ENCODE measurements around the gene ANO1.

ANO1 gene

DNA sequence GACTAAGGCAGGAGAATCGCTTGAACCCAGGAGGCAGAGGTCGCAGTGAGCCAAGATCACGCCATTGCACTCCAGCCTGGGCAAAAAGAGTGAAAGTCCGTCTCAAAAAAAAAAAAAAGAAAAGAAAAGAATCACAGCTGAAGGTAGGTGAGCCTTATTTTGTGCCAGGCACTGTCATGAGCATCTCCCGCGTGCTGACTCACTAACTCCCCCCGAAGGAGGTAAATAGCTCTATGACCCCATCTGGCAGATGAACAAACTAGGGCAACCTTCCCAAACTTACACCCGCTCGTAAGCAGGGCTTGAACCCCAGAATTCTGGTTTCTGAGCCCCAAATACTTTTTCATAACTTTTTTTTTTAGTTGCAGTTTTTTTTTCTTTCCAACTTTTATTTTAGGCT lies 60.3 kb downstream of the ANO1 start:
- no peak for DNase-seq (ENCODE audit: low read depth)

DNA sequence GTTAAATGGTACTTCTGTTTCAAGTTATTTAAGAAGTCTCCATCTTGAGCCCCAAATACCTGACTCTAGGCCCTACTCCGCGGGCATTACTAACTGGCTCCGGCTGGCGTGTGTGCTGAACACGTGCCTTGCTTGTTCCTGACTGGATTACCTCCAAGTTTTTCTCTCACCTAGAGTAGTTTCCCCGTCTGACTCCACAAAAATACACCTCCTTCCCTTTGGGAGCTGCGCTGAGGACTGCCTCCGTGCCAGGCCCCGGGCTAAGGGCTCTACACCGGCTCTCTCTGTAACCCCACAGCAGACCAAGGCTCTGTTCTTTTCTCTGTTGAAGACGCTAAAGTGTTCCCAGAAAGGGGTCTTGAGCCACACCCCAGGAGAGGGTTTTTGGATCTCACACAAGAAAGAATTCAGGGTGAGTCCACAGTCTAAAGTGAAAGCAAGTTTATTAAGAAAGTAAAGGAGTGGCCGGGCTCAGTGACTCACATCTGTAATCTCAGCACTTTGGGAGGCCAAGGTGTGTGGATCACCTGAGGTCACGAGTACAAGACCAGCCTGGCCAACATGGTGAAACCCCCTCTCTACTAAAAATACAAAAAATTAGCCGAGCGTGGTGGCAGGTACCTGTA lies 61.8 kb downstream of the ANO1 start:
- DNase-seq (ENCODE audit: low read depth), result no peak

DNA sequence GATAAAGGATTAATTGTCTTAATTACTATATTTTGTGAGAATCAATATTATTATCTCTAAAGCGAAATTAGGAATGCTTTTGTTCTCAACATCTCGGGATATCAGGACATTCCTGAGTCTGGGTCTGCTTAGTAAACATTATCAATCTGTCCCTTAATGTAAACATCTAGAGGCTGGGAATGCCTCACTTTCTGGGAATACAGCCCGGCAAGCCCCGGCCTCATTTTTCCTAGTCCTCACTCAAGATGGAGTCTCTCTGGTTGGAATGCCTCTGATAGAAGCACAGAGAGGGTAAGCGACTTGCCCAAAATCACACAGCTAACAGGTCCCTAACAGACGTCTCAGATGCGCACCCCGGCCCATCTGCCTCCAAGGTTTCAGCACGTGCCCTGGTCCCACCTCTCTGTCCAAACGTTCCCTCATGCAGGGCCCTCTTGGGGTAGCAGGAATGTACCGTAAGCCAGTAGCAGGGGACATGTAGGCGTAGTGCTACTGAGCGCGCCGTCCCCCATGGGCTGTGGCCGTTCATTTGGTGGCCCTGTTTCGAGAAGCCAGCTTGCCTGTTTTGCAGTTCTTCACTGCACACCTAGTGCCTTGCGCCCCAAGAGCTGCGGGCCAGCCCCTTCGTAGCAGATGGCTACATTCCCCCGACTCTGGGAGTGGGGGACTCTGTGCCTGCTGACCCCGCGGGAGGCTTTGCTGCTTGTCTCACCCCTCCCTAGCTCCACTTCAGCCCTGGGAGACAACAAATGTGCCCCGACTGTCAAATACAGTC lies 62.8 kb downstream of the ANO1 start:
- no peak for DNase-seq (ENCODE audit: low read depth)

DNA sequence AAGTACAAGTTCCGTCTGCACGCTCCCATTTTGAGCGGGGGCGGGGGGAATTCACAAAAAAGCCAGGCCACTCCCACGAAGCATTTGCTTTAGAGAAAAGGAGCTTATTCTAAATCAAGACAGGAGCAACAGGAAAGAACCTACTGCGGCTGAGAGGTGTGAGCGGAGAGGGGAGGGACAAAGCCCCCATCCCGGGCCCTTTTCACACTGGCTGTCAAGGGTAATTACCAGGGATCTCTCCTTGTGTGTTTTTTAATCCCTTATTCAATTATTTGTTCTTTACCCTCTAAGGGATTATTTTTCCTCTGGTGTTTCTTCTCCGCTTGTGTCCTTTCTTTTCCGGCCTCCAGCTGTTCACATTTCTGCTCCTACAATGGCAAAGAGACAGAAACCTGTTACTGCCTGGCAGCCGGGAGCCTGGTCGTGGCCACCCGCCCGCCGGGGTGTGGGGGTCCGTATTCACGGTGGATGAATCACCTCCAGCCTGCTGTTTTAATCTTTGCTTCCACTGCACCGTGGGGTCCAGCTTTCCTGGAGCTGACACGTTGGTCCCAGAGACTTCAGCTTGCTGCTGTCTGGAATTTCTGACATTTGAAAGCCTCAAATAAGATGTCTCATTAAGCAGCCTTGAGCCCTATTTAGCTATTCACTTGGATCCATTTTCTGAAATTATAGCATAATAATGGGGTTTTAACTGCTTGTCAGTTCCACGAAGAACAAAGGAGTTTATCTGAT lies 63.5 kb downstream of the ANO1 start:
- DNase-seq (ENCODE audit: low read depth), result no peak

DNA sequence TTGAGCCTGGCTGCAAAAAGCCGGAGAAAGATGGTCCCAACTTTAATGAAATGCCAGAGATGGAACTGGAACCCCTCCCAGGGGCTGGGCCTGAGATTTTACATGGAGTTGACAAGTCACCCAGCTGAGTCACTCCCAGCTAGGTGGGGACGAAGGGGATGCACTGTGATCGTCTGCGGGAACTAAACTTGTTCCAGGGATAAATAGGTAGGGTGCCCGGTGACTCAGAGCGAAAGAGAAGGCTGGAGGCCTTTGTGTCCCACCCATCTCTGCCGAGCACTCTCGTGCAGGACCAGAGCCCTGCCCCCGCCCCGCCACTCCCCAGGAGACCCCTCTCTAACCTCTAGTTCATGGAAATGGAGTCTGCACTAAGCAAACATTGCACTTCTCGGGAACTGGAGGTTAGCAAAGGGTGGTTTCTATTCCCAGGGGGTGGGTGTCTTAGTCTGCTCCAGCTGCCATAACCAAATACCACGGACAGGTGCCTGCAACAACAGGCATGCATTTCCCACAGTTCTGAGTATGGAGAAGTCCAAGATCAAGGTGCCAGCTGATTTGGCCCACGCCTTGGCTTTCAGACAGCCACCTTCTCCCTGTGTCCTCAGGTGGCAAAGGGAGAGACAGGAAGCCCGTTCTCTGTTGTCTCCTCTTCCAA lies 64.2 kb downstream of the ANO1 start:
- DNase-seq (ENCODE audit: low read depth), result no peak

DNA sequence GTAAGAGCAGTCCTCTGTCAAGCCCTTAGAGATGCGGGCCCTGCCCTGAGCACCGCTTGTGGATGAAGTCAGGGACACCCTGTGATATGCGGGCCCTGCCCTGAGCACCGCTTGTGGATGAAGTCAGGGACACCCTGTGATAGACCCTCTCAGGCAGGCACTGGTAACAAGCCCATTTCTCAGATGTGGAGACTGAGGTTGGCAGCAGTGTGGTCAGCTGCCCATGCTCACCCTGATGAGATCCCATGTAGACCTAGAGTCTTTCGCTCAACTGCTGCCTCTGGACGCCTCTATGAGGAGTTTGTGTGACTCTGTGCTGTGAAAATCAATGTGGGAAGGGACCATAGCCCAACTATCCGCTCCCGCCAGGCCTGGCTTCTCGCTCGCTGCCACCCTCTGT lies 66.1 kb downstream of the ANO1 start:
- DNase-seq (ENCODE audit: low read depth), result no peak

DNA sequence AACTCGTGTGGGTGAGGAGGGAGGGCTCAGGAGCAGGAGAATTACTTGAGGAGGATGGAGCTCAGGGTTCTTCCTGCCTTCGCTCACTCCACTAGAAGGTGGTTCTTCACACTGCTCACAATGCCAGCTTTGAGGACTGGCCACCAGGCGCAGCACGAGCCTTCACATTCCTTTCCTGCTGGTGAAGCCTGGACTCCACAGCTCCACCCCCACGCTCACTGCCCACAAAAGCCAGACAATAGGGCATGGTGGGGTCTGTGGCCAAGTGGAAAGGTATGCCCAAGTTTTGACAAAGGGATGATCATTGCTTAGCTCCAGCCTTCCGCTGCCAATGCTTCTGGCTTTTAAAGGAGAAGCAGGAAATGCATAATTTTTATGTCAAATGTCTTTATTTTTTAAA lies 67.0 kb downstream of the ANO1 start:
- DNase-seq (ENCODE audit: low read depth), result no peak

DNA sequence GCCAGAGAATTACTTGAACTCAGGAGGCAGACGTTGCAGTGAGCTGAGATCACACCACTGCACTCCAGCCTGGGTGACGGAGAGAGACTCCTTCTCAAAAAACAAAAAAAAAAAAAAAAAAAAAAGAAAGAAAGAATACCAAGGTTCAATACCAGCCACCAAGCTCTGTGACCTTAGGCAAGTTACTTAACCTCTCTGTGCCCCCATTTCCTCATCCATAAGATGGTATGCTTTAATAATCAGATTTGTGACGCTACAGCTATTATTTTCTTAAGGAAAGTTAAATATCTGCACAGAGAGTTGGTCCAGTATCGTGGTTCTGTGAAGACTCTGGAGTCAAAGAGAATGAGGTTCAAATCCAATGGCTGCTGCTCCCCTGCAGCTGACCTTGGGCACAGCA lies 67.7 kb downstream of the ANO1 start:
- DNase-seq (ENCODE audit: low read depth), result no peak

DNA sequence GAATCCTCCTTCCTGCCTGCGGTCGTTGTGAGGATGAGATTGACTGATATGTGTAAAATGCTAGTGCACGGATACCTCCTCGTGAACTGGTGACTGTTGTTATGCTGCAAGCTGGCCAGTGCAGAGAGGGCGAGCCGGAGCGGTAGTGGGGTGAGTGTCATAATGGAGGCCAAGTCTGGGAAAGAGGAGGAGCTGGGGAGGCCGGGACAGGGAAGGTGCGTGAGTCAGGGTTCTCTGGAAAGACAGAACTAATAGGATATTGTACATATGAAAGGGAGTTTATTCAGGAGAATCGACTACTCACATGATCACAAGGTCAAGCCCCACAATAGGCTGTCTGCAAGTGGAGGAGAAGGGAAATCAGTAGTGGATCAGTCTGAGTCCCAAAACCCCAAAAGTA lies 68.2 kb downstream of the ANO1 start:
- no peak for DNase-seq (ENCODE audit: low read depth)

DNA sequence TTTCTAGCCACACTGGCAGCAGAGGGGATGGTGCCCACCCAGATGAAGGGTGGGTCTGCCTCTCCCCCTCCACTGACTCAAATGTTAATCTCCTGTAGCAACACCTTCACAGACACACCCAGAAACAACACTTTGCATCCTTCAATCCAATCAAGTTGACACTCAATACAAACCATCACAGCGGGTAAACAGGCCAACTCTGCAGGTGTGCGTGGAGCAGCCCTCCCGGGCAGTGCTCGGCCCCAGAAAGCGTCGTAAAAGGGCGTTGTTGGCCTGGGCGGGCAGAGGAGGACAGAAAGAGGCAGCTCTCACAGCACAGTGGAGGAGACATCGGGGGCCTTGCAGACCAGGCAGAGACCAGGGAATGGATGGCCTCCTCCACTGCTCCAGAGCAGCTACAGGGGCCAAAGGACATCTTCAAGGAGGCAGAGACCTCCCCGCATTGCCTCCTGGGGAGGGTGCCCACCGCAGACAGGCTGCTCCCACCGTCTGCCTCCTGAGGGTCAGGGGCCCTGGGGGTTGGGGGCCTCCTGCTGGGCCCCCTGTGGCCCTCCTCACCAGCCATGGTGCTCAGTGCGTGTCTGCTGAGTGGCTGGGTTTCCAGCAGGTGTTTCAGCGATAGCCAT lies 68.9 kb downstream of the ANO1 start:
- DNase-seq (ENCODE audit: low read depth), result no peak

DNA sequence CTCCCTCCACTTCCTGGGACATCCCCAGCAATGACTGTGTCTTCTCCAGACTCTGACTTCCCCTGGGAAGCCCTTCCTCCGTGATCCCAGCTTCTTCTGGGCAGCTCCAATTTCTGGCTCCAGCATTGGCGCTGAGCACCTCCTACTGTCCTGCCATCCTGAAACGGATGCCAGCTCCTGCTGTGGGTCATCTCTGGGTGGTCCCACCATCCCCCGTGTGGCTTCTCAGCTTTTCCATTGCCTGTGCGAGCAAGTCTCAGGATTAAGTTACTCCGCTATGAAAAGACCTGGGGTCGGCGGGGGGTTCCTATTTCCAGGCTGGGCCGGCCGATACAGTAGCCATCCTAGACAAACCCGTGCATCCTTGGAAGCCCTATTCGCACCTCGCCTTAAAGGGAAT lies 69.6 kb downstream of the ANO1 start:
- no peak for DNase-seq (ENCODE audit: low read depth)

DNA sequence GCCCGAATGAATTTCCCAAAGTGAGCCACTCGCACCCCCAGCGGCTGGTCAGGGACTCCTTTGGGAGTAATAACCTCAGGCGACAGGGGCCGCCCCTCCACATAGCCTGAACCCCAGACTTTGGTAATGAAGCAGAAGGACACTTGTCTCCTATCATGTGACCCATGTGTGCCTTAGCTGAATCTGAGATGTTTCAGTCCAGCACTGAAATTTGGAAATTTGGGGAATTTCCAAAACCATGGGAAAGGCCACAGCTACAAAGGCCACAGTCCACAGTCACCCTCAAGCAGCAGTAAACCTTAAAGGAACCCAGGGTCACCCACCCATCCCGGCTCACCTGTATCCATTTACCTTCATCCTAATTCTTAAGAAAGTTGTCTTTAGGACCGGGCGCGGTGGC lies 73.6 kb downstream of the ANO1 start:
- no peak for DNase-seq (ENCODE audit: low read depth)

DNA sequence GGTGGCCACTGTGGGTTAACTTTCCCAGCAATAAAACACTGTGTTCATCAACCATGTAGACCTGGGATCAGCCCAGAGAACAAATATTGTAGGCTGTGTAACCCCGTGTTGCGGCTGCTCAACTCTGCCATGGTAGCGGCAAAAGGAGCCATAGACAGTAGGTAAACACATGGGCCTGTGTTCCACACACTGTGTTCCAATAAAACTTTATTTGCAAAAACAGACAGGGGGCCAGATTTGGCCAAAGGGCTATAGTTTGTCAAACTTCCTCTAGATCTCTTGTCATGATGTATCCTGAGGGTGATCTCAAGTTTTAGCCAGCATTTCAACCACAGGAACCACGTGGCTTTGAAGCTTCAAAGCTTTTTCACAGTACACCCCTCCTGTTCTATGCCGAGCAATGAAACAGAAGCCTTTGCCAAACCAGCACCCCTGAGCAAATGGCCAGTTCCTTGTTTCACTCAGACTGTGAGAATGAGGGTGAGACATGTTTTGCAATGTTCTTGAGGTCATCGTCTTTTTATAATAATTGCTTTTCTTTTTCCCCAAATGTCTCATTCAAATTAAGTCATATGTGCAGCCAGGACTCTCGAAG lies 75.1 kb downstream of the ANO1 start:
- no peak for DNase-seq (ENCODE audit: low read depth)

DNA sequence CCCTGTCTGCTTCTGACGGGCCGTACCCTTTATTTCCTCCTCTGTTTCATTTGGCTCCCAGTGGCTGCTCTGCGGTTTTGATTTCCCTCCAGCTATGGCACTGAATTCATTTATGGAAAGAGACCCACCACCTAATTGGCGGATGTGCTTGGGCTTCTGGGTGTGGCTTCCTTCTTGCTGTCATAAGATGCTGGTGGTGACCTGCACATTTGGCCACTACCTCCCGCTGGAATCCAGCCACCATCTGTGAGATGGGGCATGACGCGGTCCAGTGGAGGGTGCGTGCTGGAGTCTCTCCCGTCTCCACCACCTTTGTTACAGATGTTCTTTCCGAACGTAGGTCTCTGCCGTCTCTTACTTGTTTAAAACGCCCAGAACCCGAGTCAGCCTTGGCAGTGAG lies 77.3 kb downstream of the ANO1 start:
- no peak for DNase-seq (ENCODE audit: low read depth)

DNA sequence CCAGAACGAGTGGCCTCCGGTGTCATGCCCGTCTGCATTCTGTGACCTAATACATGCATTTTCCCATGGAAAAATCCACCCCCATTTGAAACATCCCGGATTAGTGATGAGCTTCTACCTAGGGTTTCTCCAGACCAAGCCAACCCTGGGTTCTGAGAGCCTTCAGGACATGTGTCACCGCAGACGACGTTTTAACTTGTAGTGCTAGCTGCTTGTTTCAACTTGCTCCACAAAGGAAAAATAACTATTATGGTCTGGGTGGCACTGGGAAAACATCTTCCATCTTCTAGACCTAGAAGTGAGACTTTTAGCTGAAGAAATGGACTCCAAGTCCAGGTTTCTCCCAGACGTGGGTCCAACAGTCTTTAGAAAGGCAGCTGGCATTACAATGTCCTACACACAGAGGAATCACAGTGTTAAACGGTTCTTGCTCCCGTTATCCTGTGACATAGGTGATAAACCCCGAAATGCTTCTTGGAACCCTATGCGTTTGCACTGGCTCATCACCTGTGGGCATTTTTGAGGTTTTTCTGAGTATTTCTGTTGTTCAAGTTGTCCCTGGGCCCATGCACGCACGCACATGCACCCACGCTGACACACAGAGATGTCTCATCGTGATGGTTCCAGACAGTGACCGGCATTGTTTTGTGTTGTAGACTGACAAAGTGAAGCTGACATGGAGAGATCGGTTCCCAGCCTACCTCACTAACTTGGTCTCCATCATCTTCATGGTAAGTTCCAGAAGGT lies 78.3 kb downstream of the ANO1 start:
- DNase-seq (ENCODE audit: low read depth), result no peak

DNA sequence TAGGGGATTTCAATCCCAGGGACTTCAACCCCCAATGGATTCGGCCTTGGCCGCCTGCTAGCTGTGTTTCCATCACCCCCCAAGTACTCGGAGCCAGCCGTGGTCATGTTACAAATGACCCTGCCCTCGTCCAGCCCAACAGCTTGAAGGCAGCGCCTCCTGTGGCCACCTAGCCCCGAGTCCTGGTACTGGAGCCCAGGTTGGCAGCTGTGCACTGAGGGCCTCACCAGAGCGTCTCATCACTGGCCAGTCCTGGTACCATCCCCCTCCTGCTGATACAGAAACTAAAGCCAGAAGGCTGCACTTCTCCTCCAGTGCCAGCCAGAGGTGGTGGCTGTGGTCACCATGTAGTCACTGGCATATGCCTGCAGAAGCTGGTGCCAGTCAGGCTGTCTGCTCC lies 80.1 kb downstream of the ANO1 start:
- no peak for DNase-seq (ENCODE audit: low read depth)

DNA sequence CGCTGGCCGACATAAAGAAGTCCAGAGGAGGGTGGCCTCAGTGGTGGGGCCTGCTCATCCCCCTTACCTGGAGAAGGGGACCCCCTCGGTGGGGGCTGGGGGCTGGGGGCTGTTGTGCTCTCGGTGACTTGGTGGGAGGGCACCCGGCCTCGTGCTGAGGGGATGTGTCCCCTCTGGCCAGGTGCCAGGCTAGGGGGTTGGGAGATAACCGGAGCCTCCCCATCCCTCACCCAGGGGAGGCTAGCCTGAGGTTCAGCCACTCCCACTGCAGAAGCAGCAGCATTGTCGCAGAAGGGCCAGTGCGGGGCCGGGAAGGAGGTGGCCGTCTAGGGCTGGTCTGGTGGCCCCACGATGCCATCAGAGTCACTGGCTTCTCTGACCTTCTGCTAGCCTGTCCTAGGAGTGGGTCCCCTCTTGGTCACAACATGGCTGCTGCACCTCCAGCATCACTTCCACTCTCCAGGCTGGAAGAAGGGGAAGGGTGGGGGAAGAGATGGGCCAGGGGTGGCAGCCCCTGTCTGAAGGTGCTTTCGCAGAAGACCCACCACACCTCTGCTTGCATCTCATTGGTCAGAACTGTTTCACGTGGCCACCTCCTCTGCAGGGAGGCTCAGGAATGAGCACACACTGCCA lies 80.8 kb downstream of the ANO1 start:
- DNase-seq (ENCODE audit: low read depth), result no peak

DNA sequence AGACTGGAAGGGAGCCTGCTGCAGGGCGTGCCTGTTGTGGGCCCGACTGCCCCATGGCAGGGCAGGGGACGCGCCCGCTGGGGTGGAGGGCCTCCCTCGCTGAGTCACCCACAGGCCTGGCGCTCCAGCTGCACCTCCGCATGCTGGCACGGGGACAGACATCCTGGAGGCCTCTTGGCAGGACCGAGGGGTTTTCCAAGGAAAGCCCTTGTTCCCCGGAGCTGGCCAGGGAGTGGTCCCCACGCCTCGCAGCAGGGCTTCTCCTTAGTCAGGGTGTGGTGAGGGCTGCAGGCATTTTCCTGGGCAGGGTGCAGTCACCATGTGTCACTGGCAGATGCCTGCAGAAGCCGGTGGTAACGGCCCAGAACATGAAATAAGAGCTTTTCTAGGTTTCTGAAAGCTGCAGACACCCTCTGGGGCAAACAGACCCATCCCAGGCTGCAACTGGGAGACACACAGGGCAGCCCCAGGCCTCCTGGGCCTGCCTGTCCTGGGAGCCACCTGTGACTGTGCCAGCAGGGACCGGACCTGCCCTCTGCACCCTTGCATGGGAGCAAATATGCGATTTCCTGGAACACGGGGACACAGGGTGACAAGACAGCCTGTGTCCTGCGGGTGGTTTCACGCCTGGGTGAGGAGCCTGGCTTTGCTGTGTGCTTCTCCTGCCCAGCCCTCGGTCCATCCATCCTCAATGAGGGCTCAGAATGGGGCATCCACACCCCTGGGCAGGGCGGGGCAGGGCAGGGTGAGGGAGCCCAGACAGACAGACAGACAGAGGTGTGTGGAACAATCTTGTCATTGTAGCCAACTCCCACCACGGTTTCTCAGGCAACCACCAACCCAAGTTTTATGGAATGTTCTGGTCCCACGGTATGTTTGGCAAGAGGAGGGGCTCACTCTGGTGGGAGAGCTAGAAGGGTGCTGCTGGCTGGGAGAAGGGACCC lies 81.8 kb downstream of the ANO1 start:
- no peak for DNase-seq (ENCODE audit: low read depth)

DNA sequence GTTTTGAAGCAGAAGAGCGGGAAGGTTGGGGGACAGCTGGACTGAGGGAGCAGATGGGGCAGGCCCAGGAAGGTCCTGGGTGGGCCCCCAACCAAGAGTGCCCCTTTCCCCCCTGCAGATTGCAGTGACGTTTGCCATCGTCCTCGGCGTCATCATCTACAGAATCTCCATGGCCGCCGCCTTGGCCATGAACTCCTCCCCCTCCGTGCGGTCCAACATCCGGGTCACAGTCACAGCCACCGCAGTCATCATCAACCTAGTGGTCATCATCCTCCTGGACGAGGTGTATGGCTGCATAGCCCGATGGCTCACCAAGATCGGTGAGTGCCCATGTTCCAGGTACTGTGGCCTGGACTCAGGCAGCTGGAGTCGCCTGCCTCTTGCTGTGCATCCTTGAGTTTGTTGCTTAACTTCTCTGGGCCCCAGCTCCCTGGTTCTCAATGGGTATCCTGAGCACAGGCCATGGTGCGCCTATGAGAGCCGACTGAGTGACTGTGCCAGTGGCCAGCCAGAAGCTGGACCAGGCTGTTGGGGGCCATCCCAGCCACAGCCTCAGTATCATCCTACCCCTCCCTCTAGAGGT lies 83.0 kb downstream of the ANO1 start:
- no peak for DNase-seq (ENCODE audit: low read depth)

Measured in activated T-cell treated with anti-CD3 and anti-CD28 coated beads for 1 hour (primary cell).